OCI-LY1 (cell line): ENCODE measurements around the gene NEURL1.
A peak's percentile ranks its signal among the peaks of the same experiment; 100 is the strongest.

ENCODE experiments used
- H2AFZ ChIP-seq: fragments of 200-600 bp; sonication (generic), shearing (Covaris generic); 2 replicates; pipeline ENCODE4 v1.6.0; 2014; ENCODE audit warnings: antibody characterized with exemption, mild to moderate bottlenecking, low read length
- H3F3A ChIP-seq: fragments of 200-600 bp; sonication (generic), shearing (Covaris generic); 2 replicates; pipeline ENCODE4 v1.6.0; 2014; ENCODE audit warnings: mild to moderate bottlenecking, antibody characterized with exemption, low read length, moderate library complexity; ENCODE audit not compliant: insufficient read depth
- H3K27ac ChIP-seq: fragments of 200-600 bp; sonication (generic); 2 replicates; pipeline ENCODE4 v1.5.1; 2014; ENCODE audit warnings: low read length, mixed run types, mild to moderate bottlenecking, low read depth; ENCODE audit not compliant: poor library complexity, severe bottlenecking
- H3K27me3 ChIP-seq: fragments of 200-600 bp; sonication (generic); 2 replicates; pipeline ENCODE4 v1.6.0; 2014; ENCODE audit warnings: antibody characterized with exemption, mild to moderate bottlenecking, low read length, moderate library complexity; ENCODE audit not compliant: insufficient read depth
- H3K36me3 ChIP-seq: fragments of 200-600 bp; sonication (generic); 2 replicates; pipeline ENCODE4 v1.6.1; 2014; ENCODE audit warnings: mild to moderate bottlenecking, antibody characterized with exemption, low read length, moderate library complexity, mixed read lengths; ENCODE audit not compliant: insufficient read depth
- H3K4me1 ChIP-seq: fragments of 200-600 bp; sonication (generic); 2 replicates; pipeline ENCODE4 v1.5.1; 2014; ENCODE audit warnings: mild to moderate bottlenecking, low read length, moderate library complexity; ENCODE audit not compliant: insufficient read depth, severe bottlenecking
- H3K4me2 ChIP-seq: fragments of 200-600 bp; sonication (generic), shearing (Covaris generic); 2 replicates; pipeline ENCODE4 v1.6.1; 2014; ENCODE audit warnings: low read length
- H3K4me3 ChIP-seq: fragments of 200-600 bp; sonication (generic); 2 replicates; pipeline ENCODE4 v1.5.1; 2014; ENCODE audit warnings: low read length, low read depth, mild to moderate bottlenecking, mixed read lengths; ENCODE audit not compliant: poor library complexity, severe bottlenecking
- H3K79me2 ChIP-seq: fragments of 200-600 bp; shearing (Covaris generic); 2 replicates; pipeline ENCODE4 v1.6.1; 2016; ENCODE audit warnings: mixed run types, low read length, mixed read lengths; ENCODE audit not compliant: insufficient read depth
- H3K9ac ChIP-seq: fragments of 200-600 bp; sonication (generic), shearing (Covaris generic); 2 replicates; pipeline ENCODE4 v1.6.1; 2014; ENCODE audit warnings: mild to moderate bottlenecking, low read length, mixed read lengths
- H3K9me2 ChIP-seq: fragments of 200-600 bp; sonication (generic), shearing (Covaris generic); 2 replicates; pipeline ENCODE4 v1.6.1; 2014; ENCODE audit warnings: low read depth, mild to moderate bottlenecking, low read length, mixed read lengths
- H3K9me3 ChIP-seq: fragments of 200-600 bp; shearing (Covaris generic); 2 replicates; pipeline ENCODE4 v1.6.1; 2014; ENCODE audit warnings: low read length, mixed read lengths
- H4K20me1 ChIP-seq: fragments of 200-600 bp; sonication (generic), shearing (Covaris generic); 2 replicates; pipeline ENCODE4 v1.6.0; 2016; ENCODE audit warnings: mild to moderate bottlenecking, low read length; ENCODE audit not compliant: insufficient read depth
- CTCF ChIP-seq: fragments of 200-600 bp; sonication (generic), shearing (Covaris generic); IDR thresholded peaks from 2 replicates; pipeline ENCODE4 v1.5.1; 2017; ENCODE audit warnings: mild to moderate bottlenecking, antibody characterized with exemption, low read length, moderate library complexity, mixed read lengths
- EZH2 ChIP-seq: fragments of 200-600 bp; sonication (generic), shearing (Covaris generic); IDR thresholded peaks from 2 replicates; pipeline ENCODE4 v1.8.0; 2017; ENCODE audit warnings: borderline replicate concordance, mixed run types, mild to moderate bottlenecking, antibody characterized with exemption, low read length, moderate library complexity, mixed read lengths

The NEURL1 gene

GRCh38 chr10:103492655-103493261 is 747 bp upstream of the NEURL1 start:
- Histone ChIP-seq H3K27me3 (peaks cover 7% of the 10 kb centered on the region; the same call in 1 of the 2 replicates), H3K9me2 (no peaks in the 10 kb centered on the region), H3F3A (no peaks in the 10 kb centered on the region), H3K27ac (no peak overlapping the region), H3K79me2 (no peaks in the 10 kb centered on the region), H3K9ac (no peak overlapping the region), H3K4me1 (peaks cover 8% of the 10 kb centered on the region), H4K20me1 (no peaks in the 10 kb centered on the region), H2AFZ (no peak overlapping the region), H3K4me2 (0 out of 2 replicates have a peak overlapping the region, but pooled peaks have one; percentile 7), H3K4me3 (no peak overlapping the region), H3K9me3 (no peaks in the 10 kb centered on the region), H3K36me3 (no peaks in the 10 kb centered on the region)
- TF ChIP-seq EZH2 (no peak), CTCF (no peak)

GRCh38 chr10:103493916-103494877 is 692 bp downstream of the NEURL1 start:
- Histone ChIP-seq H2AFZ (no peak overlapping the region), H3K4me3 (peak overlapping the region; percentile 30), H3K27me3 (peaks cover 7% of the 10 kb centered on the region; the same call in 1 of the 2 replicates), H3K36me3 (no peaks in the 10 kb centered on the region), H3K79me2 (no peaks in the 10 kb centered on the region), H4K20me1 (no peaks in the 10 kb centered on the region), H3K4me2 (peak overlapping the region; percentile 7; the same call in 1 of the 2 replicates), H3K27ac (no peak overlapping the region), H3K4me1 (peaks cover 8% of the 10 kb centered on the region), H3F3A (no peaks in the 10 kb centered on the region), H3K9me2 (no peaks in the 10 kb centered on the region), H3K9ac (no peak overlapping the region), H3K9me3 (no peaks in the 10 kb centered on the region)
- TF ChIP-seq EZH2 = no peak
- no peak for TF ChIP-seq CTCF

- no peak overlapping the region for H3K27ac ChIP-seq
- no peak overlapping the region for H3K9ac ChIP-seq
- no peaks in the 10 kb centered on the region for H3K9me2 ChIP-seq
- H3K4me3 ChIP-seq = no peak overlapping the region
- TF ChIP-seq CTCF = no peak
- no peak for TF ChIP-seq EZH2
- no peak overlapping the region for H2AFZ ChIP-seq
- no peaks in the 10 kb centered on the region for H3K9me3 ChIP-seq
- peaks cover 7% of the 10 kb centered on the region; the same call in 1 of the 2 replicates for H3K27me3 ChIP-seq
- peaks cover 6% of the 10 kb centered on the region for H3K4me1 ChIP-seq
- H3K36me3 ChIP-seq = no peaks in the 10 kb centered on the region
- H3K79me2 ChIP-seq = no peaks in the 10 kb centered on the region
- H3K4me2 ChIP-seq = no peak overlapping the region
- H4K20me1 ChIP-seq = no peaks in the 10 kb centered on the region
- no peaks in the 10 kb centered on the region for H3F3A ChIP-seq
Observed at GRCh38 chr10:103495321-103495720, 1.8 kb downstream of the NEURL1 start.
